IgD-negative memory B cell (primary cell): Measurements from ENCODE around the gene CHKA. TPM values are rescaled to one million over a fixed set of nuclear protein-coding genes. Genes with fewer than 3 reads are reported as not detected.
"Not testable (repeated sequence)": the region's sequence is repeated elsewhere in the genome, so short reads cannot be mapped to it uniquely, and the experiment has no call there.

ENCODE experiments used
- H3K27ac Mint-ChIP-seq, 3 donors: one replicate each; pipeline ENCODE4 v1.8.0; 2020 to 2022; ENCODE audit warnings: mild to moderate bottlenecking in 3 of 3, mixed read lengths in 3 of 3, moderate library complexity in 1 of 3
- H3K27me3 Mint-ChIP-seq: one replicate; pipeline ENCODE4 v1.8.0; 2021; ENCODE audit warnings: mixed read lengths
- H3K36me3 Mint-ChIP-seq: one replicate; pipeline ENCODE4 v1.8.0; 2020; ENCODE audit warnings: mild to moderate bottlenecking, mixed read lengths
- H3K4me1 Mint-ChIP-seq, 3 donors: one replicate each; pipeline ENCODE4 v1.8.0; 2020 to 2022; ENCODE audit warnings: mixed read lengths in 3 of 3, mild to moderate bottlenecking in 1 of 3
- H3K4me3 Mint-ChIP-seq, 4 donors: one replicate each; pipeline ENCODE4 v1.8.0; 2020 to 2022; ENCODE audit warnings: mild to moderate bottlenecking in 4 of 4, mixed read lengths in 4 of 4, moderate library complexity in 3 of 4
- H3K9me3 Mint-ChIP-seq, 3 donors: one replicate each; pipeline ENCODE4 v1.8.0; 2020 to 2021; ENCODE audit warnings: mixed read lengths in 3 of 3, mild to moderate bottlenecking in 1 of 3
- polyA plus RNA-seq: library from polyadenylated mRNA; unstranded; fragments of 300-500 nt; fragmentation: Illumina TruSeq; gene quantifications from one replicate; pipeline ENCODE4 v1.2.3, GENCODE V29; 2021

CHKA gene
- polyA plus RNA-seq, 1 donor from 2014 or later, result 2.4 TPM

DNA sequence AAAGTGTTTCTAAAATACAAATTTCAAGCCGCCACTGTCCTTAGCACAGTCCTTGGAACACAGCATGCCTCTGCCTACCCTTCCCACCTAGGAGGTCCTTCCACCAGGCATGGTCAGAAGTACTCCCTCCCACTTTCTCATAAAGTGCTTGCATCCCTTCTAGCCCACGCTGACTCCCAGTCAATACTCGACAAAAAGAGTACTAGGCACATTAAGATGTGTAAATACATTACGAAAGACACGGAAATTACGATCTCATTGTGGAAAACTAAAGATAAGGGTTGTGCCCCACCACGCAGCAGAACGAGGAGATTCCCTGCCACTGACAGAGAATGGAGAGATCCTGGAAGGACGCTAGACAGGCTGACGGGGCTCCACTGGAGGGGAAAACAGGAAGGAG lies 13.5 kb downstream of the CHKA start:
- H3K4me1 Mint-ChIP-seq, result peaks cover 0 to 6% (median 3%) of the 10 kb centered on the region in 3 donors
- no peak overlapping the region for H3K27ac Mint-ChIP-seq
- H3K4me3 Mint-ChIP-seq, result no peak overlapping the region
- no peaks in the 10 kb centered on the region for H3K27me3 Mint-ChIP-seq
- H3K36me3 Mint-ChIP-seq, result no peaks in the 10 kb centered on the region
- H3K9me3 Mint-ChIP-seq, result no peaks in the 10 kb centered on the region

DNA sequence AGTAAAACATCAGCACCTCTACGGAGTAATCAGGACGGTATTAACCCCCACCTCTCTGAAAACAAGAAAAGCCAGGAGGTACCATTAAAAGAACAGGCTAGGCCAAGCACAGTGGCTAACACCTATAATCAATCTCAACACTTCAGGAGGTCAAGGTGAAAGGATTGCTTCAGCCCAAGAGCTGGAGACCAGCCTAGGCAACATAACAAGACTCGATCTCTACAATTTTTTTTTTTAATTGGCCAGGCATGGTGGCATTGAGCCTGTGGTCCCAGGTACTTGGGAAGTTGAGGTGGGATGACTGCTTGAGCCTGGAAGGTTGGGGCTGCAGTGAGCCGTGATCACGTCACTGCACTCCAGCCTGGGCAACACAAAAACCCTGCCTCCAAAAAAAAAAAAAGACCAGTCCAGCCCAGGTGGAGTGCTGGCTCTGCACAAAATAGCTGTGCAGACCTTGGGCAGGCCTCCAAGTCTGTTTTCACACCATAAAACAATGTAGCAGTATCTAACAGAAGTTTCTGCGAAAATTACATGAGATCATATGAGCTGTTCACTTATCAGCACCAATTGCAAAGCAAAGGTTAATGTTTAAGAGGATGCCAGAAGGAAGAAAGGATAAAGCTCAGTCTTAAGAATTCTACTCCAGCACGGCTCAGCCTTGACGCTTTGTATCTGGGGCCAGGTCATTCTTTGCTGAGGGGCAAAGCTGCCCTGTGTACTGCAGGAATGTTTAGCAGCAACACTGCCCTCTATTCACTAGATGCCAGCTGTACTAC lies 14.8 kb downstream of the CHKA start:
- no peaks in the 10 kb centered on the region for H3K9me3 Mint-ChIP-seq
- peaks cover 3 to 7% (median 6%) of the 10 kb centered on the region in 3 donors for H3K4me1 Mint-ChIP-seq

DNA sequence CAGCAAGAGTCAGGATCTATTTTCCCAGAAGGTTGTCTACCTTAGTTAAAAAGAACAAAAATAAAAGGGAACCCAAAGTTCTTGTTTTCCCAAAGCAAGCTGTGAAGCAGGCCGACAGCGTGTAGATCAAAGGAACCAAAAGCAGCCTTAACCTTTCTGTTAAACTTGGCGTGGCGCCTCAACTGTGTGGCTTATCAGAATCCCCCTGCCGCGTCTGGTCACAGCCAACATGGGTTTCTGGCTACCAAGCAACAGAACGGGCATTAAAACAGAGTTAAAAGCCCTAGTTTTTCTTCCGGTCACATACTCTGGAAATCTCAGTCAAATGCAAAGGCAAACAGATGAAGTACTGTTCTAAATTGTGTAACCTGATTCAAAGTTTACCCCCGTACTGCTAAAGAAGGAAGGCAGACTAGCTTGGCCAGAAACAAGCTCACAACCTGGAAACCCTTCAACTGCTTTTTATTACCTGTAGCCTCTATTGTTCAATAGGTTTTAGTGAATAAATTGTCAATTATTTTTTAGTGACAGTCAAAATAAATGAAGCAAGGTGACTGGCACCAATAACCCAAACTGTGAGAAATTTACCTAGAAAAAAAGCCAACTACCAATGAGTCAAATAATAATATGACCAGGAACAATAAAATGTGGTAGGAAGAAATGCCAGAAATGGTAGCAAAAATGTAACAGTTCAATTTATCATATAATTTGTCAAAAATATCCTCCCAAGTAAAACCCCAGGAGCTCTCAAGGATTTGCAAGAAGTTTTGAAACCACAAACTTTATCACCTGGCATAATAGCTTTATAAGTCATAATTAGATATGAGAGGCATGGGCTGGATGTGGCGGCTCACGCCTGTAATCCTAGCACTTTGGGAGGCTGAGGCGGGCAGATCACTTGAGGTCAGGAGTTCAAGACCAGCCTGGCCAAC lies 21.4 kb downstream of the CHKA start:
- no peaks in the 10 kb centered on the region for H3K36me3 Mint-ChIP-seq
- H3K9me3 Mint-ChIP-seq, result no peaks in the 10 kb centered on the region
- no peaks in the 10 kb centered on the region for H3K27me3 Mint-ChIP-seq
- H3K27ac Mint-ChIP-seq, result peak overlapping the region in 2 of 3 donors; percentile 6 to 57
- H3K4me1 Mint-ChIP-seq, result peaks cover 16 to 24% (median 24%) of the 10 kb centered on the region in 3 donors
- H3K4me3 Mint-ChIP-seq, result peak overlapping the region in 3 of 4 donors; percentile 36 to 83 (median 55)

More for the DNA sequence above, 14.8 kb downstream of the CHKA start:
- H3K27ac Mint-ChIP-seq, result peak overlapping the region in 1 of 3 donors; percentile 40
- H3K27me3 Mint-ChIP-seq, result no peaks in the 10 kb centered on the region
- no peak overlapping the region for H3K4me3 Mint-ChIP-seq
- no peaks in the 10 kb centered on the region for H3K36me3 Mint-ChIP-seq

DNA sequence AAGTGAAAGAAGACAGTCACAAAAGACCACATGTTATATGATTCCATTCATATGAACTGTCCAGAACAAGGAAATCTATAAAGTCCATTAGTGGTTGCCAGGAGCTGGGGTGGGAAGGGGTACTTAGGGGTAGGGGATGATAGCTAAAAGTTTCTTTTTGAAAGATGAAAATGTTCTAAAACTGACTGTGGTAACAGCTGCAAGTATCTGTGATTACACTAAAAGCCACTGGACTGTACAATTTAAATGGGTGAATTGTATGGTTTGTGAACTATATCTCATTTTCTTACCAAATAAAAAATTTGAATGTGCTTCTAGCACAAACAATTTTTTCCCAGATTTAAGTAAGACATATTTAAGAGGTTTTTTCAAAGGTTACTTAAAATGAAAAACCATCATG lies 22.1 kb downstream of the CHKA start:
- Mint-ChIP-seq H3K36me3 (no peaks in the 10 kb centered on the region), H3K9me3 (no peaks in the 10 kb centered on the region), H3K27me3 (no peaks in the 10 kb centered on the region), H3K4me3 (peak overlapping the region in 2 of 4 donors; percentile 55 to 83), H3K4me1 (peaks cover 16 to 24% (median 23%) of the 10 kb centered on the region in 3 donors), H3K27ac (peak overlapping the region in 1 of 3 donors; percentile 57)

DNA sequence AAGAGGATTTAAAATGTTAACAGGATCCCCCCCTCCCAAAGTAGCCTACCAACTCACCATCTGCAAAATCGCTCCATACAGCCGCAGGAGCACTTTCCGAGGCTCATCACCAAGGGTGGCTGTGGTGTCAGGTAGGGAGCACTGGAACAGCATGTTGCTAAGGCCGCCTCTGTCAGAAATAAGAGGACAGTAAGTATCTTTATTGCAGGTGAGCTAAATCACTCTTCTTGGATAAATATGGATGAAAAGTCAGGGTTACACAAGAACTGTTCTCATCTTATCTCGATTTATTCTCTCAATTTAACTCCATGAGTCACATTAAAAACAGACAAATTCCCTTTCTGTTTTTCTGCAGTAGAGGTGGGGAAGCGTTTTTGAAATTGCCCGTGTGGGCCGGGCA lies 24.2 kb downstream of the CHKA start:
- Mint-ChIP-seq H3K4me1 (peaks cover 16 to 19% (median 19%) of the 10 kb centered on the region in 3 donors), H3K36me3 (no peaks in the 10 kb centered on the region), H3K27ac (no peak overlapping the region), H3K4me3 (no peak overlapping the region), H3K27me3 (no peaks in the 10 kb centered on the region), H3K9me3 (no peaks in the 10 kb centered on the region)

DNA sequence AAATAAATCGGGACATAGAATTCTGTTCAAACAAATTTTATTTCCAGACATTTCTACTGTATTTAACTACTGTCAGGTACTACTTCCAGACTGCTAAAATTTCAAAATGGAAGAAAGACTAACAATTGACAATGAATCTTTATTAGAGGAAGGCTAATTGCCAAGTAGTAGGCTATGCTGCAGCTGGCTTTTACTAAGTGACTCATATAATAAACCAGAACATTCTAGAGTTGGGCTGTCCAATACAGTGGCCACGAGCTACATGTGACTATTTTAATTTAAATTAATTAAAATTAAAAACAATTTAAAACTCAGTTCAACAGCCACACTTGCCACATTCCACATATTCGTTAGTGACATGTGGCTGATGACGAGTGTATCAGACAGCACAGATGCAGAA lies 27.6 kb downstream of the CHKA start:
- no peak overlapping the region for H3K4me3 Mint-ChIP-seq
- peaks cover 0 to 3% (median 2%) of the 10 kb centered on the region in 3 donors for H3K4me1 Mint-ChIP-seq
- H3K9me3 Mint-ChIP-seq, result no peaks in the 10 kb centered on the region
- H3K27ac Mint-ChIP-seq, result no peak overlapping the region
- H3K27me3 Mint-ChIP-seq, result no peaks in the 10 kb centered on the region
- H3K36me3 Mint-ChIP-seq, result no peaks in the 10 kb centered on the region

DNA sequence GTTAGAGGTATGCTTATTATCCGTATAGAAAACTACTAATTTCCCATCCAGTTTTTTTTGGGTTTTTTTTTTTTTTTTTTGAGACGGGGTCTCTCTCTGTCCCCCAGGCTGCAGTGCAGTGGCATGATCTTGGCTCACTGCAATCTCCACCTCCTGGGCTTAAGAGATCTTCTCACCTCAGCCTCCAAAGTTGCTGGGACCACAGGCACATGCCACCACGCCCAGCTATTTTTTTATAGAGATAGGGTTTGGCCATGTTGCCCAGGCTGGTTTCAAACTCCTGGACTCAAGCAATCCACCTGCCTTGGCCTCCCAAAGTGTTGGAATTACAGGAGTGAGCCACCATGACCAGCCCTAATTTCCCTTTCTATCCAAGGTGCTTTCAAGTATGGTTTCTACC lies 28.2 kb downstream of the CHKA start:
- not testable (repeated sequence) for H3K4me1 Mint-ChIP-seq, H3K9me3 Mint-ChIP-seq, H3K36me3 Mint-ChIP-seq, H3K27me3 Mint-ChIP-seq, H3K27ac Mint-ChIP-seq, H3K4me3 Mint-ChIP-seq

DNA sequence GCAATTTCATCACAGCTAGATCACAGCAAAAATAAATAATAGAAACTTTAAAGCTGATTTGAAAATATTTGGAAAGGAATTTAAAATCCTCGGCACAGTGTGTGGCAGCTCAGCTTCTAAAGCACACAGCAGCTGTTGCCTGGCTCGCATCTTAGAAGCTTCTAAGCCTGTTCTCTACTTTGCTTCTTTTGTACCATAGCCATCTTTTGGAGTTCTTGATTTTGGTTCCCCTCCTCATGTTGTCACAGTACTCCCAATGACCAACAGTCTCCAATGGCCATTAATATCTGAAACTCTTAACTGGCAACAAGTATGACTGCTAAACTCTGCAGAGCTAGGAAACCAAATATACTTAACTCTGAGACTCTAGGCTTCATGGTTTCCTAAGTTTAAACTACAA lies 28.8 kb downstream of the CHKA start:
- Mint-ChIP-seq H3K4me1 (peaks cover 0 to 3% (median 0%) of the 10 kb centered on the region in 3 donors), H3K9me3 (no peaks in the 10 kb centered on the region), H3K36me3 (no peaks in the 10 kb centered on the region), H3K27ac (no peak overlapping the region), H3K27me3 (no peaks in the 10 kb centered on the region), H3K4me3 (no peak overlapping the region)

DNA sequence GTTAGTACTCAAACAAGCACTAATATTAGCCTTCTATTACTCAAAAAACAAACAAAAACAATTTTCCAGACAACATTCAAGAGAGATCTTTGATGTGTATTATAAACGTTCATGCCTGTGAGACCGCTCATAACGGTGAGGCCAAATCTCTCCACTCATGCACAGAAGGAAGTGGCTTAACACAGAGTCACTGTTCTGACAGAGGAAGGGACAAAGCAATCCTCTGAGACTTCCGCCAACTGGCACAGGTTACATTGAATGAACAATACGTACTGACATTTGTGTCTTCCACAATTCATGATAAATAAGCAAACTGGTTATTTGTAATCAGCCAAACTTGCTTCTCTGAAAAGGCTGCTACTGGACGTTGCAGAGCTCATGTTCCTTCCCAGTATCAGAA lies 30.5 kb downstream of the CHKA start:
- Mint-ChIP-seq H3K27ac (peak overlapping the region in 2 of 3 donors; percentile 5 to 59), H3K36me3 (no peaks in the 10 kb centered on the region), H3K27me3 (no peaks in the 10 kb centered on the region), H3K4me3 (peak overlapping the region in 1 of 4 donors; percentile 41), H3K4me1 (peaks cover 0 to 3% (median 0%) of the 10 kb centered on the region in 3 donors), H3K9me3 (no peaks in the 10 kb centered on the region)

DNA sequence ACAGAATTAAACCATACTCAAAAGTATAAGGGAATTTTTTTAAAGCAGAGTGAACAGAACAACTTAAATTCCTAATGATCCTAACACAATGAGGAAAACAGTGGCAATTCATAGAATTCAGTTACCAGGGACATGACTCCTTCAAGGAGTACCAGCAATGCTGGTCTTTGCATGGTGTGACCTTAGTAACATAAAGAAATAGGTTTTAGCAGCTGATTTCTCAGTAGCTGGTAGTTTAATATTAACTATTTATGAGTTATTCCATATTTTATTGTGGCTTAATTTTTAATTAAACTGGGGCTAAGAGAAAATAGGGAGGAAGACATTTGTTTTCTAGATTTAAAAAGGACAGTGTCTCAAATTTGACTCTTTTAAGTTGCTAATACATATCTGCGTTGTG lies 30.9 kb downstream of the CHKA start:
- Mint-ChIP-seq H3K9me3 (no peaks in the 10 kb centered on the region), H3K36me3 (no peaks in the 10 kb centered on the region), H3K27ac (peak overlapping the region in 2 of 3 donors; percentile 5 to 59), H3K4me3 (peak overlapping the region in 1 of 4 donors; percentile 41), H3K27me3 (no peaks in the 10 kb centered on the region), H3K4me1 (peaks cover 0 to 3% (median 0%) of the 10 kb centered on the region in 3 donors)

DNA sequence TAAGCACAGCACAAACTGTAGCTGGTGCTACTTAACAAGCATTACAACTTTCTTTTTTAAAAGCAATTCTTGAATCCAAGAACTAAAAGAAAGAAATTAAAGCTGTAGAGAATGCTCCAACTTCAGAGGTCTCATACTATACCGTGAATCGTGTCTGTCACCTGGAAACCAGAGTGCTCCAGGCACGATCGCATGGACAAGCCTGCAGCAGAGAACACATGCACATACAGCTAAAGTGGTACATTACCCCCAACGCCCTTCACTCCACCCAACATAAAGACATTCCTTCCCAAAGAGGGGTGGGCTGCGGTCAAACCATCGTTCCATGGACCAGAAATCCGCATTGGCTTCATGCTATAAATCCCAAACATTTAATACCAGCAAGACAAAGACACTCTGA lies 31.5 kb downstream of the CHKA start:
- Mint-ChIP-seq H3K4me1 (peaks cover 0 to 3% (median 0%) of the 10 kb centered on the region in 3 donors), H3K27ac (no peak overlapping the region), H3K27me3 (no peaks in the 10 kb centered on the region)

DNA sequence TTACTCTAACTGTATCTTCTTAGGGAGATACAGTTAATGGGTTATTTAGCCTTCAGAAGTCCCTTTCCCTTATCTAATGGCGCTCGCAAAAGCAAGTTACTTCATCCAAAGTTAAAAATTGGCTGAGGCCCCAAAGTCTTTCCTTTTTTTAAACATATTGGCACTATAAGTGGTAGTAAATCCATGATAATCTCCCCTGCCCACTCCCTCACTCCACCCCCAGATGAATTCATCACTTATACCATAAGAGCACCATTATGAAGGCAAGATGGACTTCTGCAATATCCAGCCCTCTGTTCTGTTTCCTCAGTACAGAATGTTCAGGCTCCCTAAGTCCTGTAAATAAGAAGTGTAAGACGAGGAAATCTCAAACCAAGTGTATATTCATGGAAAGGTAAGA lies 37.7 kb downstream of the CHKA start:
- H3K27me3 Mint-ChIP-seq, result no peaks in the 10 kb centered on the region
- H3K4me3 Mint-ChIP-seq, result no peak overlapping the region
- H3K4me1 Mint-ChIP-seq, result peaks cover 0 to 4% (median 0%) of the 10 kb centered on the region in 3 donors
- no peaks in the 10 kb centered on the region for H3K9me3 Mint-ChIP-seq
- peaks cover 2% of the 10 kb centered on the region for H3K36me3 Mint-ChIP-seq
- H3K27ac Mint-ChIP-seq, result no peak overlapping the region

More for the DNA sequence above, 31.5 kb downstream of the CHKA start:
- H3K36me3 Mint-ChIP-seq, result no peaks in the 10 kb centered on the region
- H3K9me3 Mint-ChIP-seq, result no peaks in the 10 kb centered on the region
- H3K4me3 Mint-ChIP-seq, result no peak overlapping the region

DNA sequence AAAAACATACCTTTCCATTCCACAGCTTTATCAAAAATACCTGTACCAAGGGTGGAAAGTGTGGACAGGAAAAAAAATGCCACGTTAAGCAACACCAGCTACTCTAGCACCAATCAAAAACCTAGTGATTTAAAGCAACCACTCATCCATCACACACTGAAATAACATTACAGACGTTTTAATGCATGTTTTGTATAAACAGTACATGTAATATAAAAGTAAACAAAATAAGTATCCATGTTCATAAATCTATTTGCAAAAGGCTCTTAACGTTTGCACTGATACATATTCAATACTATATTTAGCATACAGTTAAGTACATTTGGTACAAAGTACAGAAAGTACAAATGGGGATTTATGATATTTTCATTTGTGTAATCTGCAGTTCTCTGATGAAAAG lies 38.7 kb downstream of the CHKA start:
- no peaks in the 10 kb centered on the region for H3K9me3 Mint-ChIP-seq
- peaks cover 2% of the 10 kb centered on the region for H3K36me3 Mint-ChIP-seq
- H3K27me3 Mint-ChIP-seq, result no peaks in the 10 kb centered on the region
- no peak overlapping the region for H3K4me3 Mint-ChIP-seq
- peaks cover 9 to 10% (median 9%) of the 10 kb centered on the region in 3 donors for H3K4me1 Mint-ChIP-seq
- H3K27ac Mint-ChIP-seq, result no peak overlapping the region

DNA sequence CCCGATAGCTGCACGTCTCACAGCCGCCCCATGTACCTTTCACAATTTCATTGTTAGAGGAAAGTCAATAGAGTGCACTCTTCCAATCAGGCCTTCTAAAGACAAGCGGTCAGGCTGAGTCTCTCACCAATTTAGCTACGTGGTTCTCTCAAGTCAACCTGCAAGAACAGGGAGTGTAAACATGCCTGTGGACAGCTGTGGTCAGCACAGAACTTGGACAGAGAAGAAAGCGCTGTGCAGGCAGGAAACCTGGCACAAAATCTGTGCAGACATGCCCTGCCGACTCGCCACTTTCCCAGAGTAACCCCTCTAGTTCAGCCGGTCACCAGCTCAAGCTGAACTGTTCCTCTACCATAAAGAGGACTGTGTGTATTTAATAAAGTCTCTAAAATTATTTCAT lies 39.5 kb downstream of the CHKA start:
- Mint-ChIP-seq H3K27ac (no peak overlapping the region), H3K4me3 (no peak overlapping the region), H3K9me3 (no peaks in the 10 kb centered on the region), H3K27me3 (no peaks in the 10 kb centered on the region), H3K36me3 (peaks cover 2% of the 10 kb centered on the region), H3K4me1 (peaks cover 11 to 12% (median 12%) of the 10 kb centered on the region in 3 donors)

DNA sequence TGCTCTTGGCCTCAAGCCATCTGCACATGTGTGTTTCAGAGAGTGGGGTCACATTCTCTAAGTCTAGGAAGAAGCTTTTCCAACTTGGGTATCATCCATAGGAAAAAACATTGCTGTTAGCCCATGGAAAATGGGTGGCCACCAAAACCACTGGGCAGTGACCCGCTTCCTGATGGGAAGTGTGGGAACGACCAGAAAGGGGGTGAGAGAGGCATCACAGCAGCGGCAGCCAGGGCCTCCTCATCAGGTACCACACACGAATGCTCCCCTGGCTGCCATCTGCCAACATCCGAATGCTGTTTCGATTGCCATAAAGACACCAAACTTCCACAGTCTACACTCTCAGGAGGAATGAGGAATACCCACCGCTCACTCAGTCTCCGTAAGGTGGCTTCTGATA lies 40.3 kb downstream of the CHKA start:
- Mint-ChIP-seq H3K27ac (no peak overlapping the region), H3K4me1 (peaks cover 11 to 12% (median 12%) of the 10 kb centered on the region in 3 donors), H3K36me3 (peaks cover 2% of the 10 kb centered on the region), H3K27me3 (no peaks in the 10 kb centered on the region), H3K9me3 (no peaks in the 10 kb centered on the region), H3K4me3 (no peak overlapping the region)
